ENCODE data around the gene LASP1NB.

The LASP1NB gene

DNA sequence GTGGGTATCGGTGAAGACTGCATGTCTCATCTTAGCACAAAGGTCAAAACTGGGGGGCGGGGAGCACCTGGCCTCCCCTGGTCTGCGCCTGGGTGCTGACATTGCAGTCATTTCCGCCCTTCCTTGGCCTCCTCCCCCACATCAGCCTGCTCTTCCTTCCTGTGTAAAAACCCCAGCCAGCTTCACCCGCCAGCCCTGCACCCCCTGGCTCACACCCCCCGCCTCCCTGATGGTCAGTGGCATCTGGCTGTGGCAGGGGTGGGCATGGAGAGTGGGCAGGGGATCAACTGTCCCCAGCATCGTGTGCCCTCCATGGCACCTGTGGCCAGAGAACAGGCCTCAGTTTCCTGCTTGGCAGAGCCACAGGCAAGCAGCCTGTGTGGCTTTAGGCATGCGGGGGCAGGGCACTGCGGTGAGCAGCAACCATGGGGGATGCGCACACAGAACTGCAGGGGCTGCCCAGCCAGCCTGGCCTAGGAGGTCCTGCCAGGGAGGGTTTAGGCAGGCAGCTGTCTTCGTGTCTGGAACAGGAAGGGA, 26.5 kb upstream of the LASP1NB start:
- TF ChIP-seq PPARA (CRISPR knock-in tag; IDR thresholded peaks at IDR 0.05; ENCODE audit: borderline replicate concordance) = no peak
- TF ChIP-seq, protein P1, sequence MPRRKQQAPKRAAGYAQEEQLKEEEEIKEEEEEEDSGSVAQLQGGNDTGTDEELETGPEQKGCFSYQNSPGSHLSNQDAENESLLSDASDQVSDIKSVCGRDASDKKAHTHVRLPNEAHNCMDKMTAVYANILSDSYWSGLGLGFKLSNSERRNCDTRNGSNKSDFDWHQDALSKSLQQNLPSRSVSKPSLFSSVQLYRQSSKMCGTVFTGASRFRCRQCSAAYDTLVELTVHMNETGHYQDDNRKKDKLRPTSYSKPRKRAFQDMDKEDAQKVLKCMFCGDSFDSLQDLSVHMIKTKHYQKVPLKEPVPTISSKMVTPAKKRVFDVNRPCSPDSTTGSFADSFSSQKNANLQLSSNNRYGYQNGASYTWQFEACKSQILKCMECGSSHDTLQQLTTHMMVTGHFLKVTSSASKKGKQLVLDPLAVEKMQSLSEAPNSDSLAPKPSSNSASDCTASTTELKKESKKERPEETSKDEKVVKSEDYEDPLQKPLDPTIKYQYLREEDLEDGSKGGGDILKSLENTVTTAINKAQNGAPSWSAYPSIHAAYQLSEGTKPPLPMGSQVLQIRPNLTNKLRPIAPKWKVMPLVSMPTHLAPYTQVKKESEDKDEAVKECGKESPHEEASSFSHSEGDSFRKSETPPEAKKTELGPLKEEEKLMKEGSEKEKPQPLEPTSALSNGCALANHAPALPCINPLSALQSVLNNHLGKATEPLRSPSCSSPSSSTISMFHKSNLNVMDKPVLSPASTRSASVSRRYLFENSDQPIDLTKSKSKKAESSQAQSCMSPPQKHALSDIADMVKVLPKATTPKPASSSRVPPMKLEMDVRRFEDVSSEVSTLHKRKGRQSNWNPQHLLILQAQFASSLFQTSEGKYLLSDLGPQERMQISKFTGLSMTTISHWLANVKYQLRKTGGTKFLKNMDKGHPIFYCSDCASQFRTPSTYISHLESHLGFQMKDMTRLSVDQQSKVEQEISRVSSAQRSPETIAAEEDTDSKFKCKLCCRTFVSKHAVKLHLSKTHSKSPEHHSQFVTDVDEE (CRISPR knock-in tag; IDR thresholded peaks at IDR 0.05) = no peak
- no peak for TF ChIP-seq SNAI2 (CRISPR knock-in tag; IDR thresholded peaks at IDR 0.05)
- TF ChIP-seq, protein P2, sequence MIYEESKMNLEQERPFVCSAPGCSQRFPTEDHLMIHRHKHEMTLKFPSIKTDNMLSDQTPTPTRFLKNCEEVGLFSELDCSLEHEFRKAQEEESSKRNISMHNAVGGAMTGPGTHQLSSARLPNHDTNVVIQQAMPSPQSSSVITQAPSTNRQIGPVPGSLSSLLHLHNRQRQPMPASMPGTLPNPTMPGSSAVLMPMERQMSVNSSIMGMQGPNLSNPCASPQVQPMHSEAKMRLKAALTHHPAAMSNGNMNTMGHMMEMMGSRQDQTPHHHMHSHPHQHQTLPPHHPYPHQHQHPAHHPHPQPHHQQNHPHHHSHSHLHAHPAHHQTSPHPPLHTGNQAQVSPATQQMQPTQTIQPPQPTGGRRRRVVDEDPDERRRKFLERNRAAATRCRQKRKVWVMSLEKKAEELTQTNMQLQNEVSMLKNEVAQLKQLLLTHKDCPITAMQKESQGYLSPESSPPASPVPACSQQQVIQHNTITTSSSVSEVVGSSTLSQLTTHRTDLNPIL (CRISPR knock-in tag; IDR thresholded peaks at IDR 0.05; ENCODE audit: low read depth) = no peak
- TF ChIP-seq ESRRG (CRISPR knock-in tag; IDR thresholded peaks at IDR 0.05) = no peak
- TF ChIP-seq OSR1 (CRISPR knock-in tag; IDR thresholded peaks at IDR 0.05) = no peak
- no peak for ATAC-seq

DNA sequence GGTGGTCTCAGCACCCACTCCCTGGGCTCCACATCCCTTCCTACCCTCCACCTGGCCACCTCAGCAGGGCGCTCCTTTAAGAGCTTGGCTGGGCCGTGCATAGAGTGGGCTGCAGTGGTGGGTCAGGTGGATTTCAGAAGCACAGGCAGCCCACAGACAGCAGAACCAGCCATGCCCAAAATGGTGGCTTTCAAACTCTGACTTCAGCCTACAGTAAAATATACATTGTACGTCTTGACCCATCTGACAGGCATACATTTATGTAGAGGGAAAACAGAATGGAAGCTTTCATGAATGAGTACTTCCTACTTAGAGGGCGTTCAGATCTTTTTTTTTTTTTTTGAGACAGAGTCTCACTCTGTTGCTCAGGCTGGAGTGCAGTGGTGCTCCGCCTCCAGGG, 26.0 kb upstream of the LASP1NB start:
- TF ChIP-seq ZNF8 (CRISPR knock-in tag; IDR thresholded peaks at IDR 0.05) (no peak), ZFP30 (CRISPR knock-in tag; IDR thresholded peaks at IDR 0.05) (no peak), ZNF70 (CRISPR knock-in tag; IDR thresholded peaks at IDR 0.05) (no peak), ESRRG (CRISPR knock-in tag; IDR thresholded peaks at IDR 0.05) (no peak)
- TF ChIP-seq, protein P3, sequence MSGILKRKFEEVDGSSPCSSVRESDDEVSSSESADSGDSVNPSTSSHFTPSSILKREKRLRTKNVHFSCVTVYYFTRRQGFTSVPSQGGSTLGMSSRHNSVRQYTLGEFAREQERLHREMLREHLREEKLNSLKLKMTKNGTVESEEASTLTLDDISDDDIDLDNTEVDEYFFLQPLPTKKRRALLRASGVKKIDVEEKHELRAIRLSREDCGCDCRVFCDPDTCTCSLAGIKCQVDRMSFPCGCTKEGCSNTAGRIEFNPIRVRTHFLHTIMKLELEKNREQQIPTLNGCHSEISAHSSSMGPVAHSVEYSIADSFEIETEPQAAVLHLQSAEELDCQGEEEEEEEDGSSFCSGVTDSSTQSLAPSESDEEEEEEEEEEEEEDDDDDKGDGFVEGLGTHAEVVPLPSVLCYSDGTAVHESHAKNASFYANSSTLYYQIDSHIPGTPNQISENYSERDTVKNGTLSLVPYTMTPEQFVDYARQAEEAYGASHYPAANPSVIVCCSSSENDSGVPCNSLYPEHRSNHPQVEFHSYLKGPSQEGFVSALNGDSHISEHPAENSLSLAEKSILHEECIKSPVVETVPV (CRISPR knock-in tag; IDR thresholded peaks at IDR 0.05) = no peak
- TF ChIP-seq, protein P2 (CRISPR knock-in tag; IDR thresholded peaks at IDR 0.05; ENCODE audit: low read depth) = no peak

DNA sequence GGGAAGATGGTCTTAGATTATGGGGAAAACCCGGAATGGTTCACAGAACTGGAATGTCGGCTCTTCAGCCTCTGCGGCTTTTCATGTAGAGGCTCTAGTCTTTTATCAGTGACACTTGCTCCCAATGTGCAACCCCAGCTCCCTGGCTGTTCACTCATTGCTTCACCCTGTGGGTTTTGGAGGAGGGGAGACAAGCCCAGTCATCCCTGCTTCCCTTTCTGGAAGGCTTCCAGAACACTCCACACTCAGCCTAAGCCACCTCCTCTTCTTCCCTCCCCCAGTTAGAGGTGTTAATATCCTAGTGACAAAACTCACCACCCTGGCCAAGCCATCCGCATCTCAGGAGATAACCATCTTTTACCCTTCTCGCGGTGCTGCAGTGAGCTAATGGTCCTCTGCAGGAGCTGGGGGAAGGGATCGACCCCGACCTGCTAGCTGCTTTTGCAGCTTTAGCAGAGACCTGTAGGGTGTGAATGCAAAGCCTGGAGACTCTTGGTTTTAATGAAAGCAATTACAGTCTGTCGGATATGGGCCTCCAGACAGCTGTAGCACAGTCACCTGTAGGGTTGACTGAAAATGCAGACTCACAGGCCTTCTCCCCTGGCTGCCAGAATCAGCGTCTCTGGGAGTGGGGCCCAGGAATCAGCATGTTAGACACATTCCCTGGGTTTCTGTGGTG, 24.3 kb upstream of the LASP1NB start:
- ATAC-seq = peak; percentile 73
- TF ChIP-seq ISL1 (CRISPR knock-in tag; IDR thresholded peaks at IDR 0.05) (no peak), OSR1 (CRISPR knock-in tag; IDR thresholded peaks at IDR 0.05) (no peak), ZFP3 (CRISPR knock-in tag; IDR thresholded peaks at IDR 0.05) (no peak), ZC3H10 (CRISPR knock-in tag; IDR thresholded peaks at IDR 0.05) (no peak), ZFP30 (CRISPR knock-in tag; IDR thresholded peaks at IDR 0.05) (no peak)
- TF ChIP-seq, protein P1 (CRISPR knock-in tag; IDR thresholded peaks at IDR 0.05) = no peak
- TF ChIP-seq, protein P4, sequence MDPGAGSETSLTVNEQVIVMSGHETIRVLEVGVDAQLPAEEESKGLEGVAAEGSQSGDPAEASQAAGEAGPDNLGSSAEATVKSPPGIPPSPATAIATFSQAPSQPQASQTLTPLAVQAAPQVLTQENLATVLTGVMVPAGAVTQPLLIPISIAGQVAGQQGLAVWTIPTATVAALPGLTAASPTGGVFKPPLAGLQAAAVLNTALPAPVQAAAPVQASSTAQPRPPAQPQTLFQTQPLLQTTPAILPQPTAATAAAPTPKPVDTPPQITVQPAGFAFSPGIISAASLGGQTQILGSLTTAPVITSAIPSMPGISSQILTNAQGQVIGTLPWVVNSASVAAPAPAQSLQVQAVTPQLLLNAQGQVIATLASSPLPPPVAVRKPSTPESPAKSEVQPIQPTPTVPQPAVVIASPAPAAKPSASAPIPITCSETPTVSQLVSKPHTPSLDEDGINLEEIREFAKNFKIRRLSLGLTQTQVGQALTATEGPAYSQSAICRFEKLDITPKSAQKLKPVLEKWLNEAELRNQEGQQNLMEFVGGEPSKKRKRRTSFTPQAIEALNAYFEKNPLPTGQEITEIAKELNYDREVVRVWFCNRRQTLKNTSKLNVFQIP (CRISPR knock-in tag; IDR thresholded peaks at IDR 0.05; ENCODE audit: borderline replicate concordance, low read depth) = no peak
- TF ChIP-seq, protein P5, sequence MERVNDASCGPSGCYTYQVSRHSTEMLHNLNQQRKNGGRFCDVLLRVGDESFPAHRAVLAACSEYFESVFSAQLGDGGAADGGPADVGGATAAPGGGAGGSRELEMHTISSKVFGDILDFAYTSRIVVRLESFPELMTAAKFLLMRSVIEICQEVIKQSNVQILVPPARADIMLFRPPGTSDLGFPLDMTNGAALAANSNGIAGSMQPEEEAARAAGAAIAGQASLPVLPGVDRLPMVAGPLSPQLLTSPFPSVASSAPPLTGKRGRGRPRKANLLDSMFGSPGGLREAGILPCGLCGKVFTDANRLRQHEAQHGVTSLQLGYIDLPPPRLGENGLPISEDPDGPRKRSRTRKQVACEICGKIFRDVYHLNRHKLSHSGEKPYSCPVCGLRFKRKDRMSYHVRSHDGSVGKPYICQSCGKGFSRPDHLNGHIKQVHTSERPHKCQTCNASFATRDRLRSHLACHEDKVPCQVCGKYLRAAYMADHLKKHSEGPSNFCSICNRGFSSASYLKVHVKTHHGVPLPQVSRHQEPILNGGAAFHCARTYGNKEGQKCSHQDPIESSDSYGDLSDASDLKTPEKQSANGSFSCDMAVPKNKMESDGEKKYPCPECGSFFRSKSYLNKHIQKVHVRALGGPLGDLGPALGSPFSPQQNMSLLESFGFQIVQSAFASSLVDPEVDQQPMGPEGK (CRISPR knock-in tag; IDR thresholded peaks at IDR 0.05; ENCODE audit: borderline replicate concordance) = no peak

More for the DNA sequence above, 26.0 kb upstream of the LASP1NB start:
- no peak for ATAC-seq
